GM12878 (cell line): Measurements from ENCODE around the gene AXL. TPM values are rescaled to one million over a fixed set of nuclear protein-coding genes. Genes with fewer than 3 reads are reported as not detected.

Experiments
- ATAC-seq: fragments of 200-7000 bp; cut with Tn5 transposase; 3 replicates; pipeline ENCODE4 v1.9.1; 2020; ENCODE audit warnings: mild to moderate bottlenecking, moderate library complexity
- BruUV-seq: library from RNA; stranded (reverse); fragments of 400-500 nt; replicated peaks from 2 replicates; lab custom pipeline; 2021; lab: Mats Ljungman, UMichigan
- CTCF ChIA-PET: fragments of 300-600 bp; sonication (Branson Sonifier 250); formaldehyde crosslinking; extraction: SDS; loops from one replicate; lab custom pipeline; 2021; ENCODE audit warnings: inconsistent platforms; lab: Yijun Ruan, JAX
- POLR2A ChIA-PET: fragments of 350-600 bp; formaldehyde crosslinking; extraction: SDS; loops from one replicate; lab custom pipeline; 2021; ENCODE audit warnings: inconsistent platforms; lab: Charles Lee
- RAD21 ChIA-PET: fragments of 300-600 bp; sonication (Branson Sonifier 250); formaldehyde crosslinking; loops from one replicate; lab custom pipeline; 2023; ENCODE audit warnings: antibody characterized with exemption; ENCODE audit not compliant: unreplicated experiment; lab: Charles Lee
- SMC1A ChIA-PET: fragments of 300-600 bp; sonication (Branson Sonifier 250); formaldehyde crosslinking; loops from one replicate; lab custom pipeline; 2023; ENCODE audit not compliant: unreplicated experiment, uncharacterized antibody; lab: Charles Lee
- DNase-seq: peaks from one replicate; pipeline ENCODE4 v3.0.0-alpha.2; 2011; ENCODE audit warnings: low read depth, low spot score
- FAIRE-seq: peaks from 3 replicates; lab custom pipeline; 2011; peaks lifted over from hg19 to GRCh38; lab: Jason Lieb, UNC
- H2AFZ ChIP-seq: 2 replicates; pipeline ENCODE4 v1.6.0; 2011; ENCODE audit warnings: low read depth, low read length, control low read depth; ENCODE audit not compliant: control insufficient read depth
- H3K27ac ChIP-seq: 2 replicates; pipeline ENCODE4 v1.5.1; 2011; ENCODE audit warnings: control low read depth; ENCODE audit not compliant: control insufficient read depth, insufficient read depth
- H3K27me3 ChIP-seq, 2 experiments: replicated peaks in 1 of 2; 2 replicates each; pipeline versions ENCODE4 v1.6.0 to v1.6.1; 2011; ENCODE audit warnings: low read length in 1 of 2; ENCODE audit not compliant: control insufficient read depth in 2 of 2, insufficient read depth in 2 of 2
- H3K36me3 ChIP-seq, 2 experiments: 2 replicates each; pipeline ENCODE4 v1.5.1; 2011; ENCODE audit warnings: low read length in 1 of 2; ENCODE audit not compliant: control insufficient read depth in 2 of 2, insufficient read depth in 2 of 2
- H3K4me1 ChIP-seq: 2 replicates; pipeline ENCODE4 v1.6.1; 2011; ENCODE audit warnings: mild to moderate bottlenecking, low read length, moderate library complexity, mixed read lengths; ENCODE audit not compliant: control insufficient read depth, insufficient read depth
- H3K4me2 ChIP-seq: 2 replicates; pipeline ENCODE4 v1.6.0; 2011; ENCODE audit warnings: control low read depth; ENCODE audit not compliant: control insufficient read depth, insufficient read depth
- H3K4me3 ChIP-seq: fragments of 200-600 bp; sonication (generic); 2 replicates; pipeline ENCODE4 v1.5.1; 2016
- H3K79me2 ChIP-seq: 2 replicates; pipeline ENCODE4 v1.6.0; 2011; ENCODE audit warnings: low read length; ENCODE audit not compliant: control insufficient read depth, insufficient read depth
- H3K9ac ChIP-seq: 2 replicates; pipeline ENCODE4 v1.8.0; 2011; ENCODE audit warnings: low read length, control low read depth, mixed read lengths; ENCODE audit not compliant: control insufficient read depth, insufficient read depth
- H3K9me3 ChIP-seq: replicated peaks from 3 replicates; pipeline ENCODE4 v1.5.1; 2011; ENCODE audit warnings: mild to moderate bottlenecking, low read length; ENCODE audit not compliant: control insufficient read depth, insufficient read depth
- H4K20me1 ChIP-seq: 2 replicates; pipeline ENCODE4 v1.6.0; 2011; ENCODE audit not compliant: control insufficient read depth, insufficient read depth
- BCL11A ChIP-seq: IDR thresholded peaks from 2 replicates; pipeline ENCODE4 v1.6.1; 2011; ENCODE audit warnings: low read depth, low read length
- ELK1 ChIP-seq: IDR thresholded peaks from 2 replicates; pipeline ENCODE4 v1.6.1; 2012; ENCODE audit warnings: low read depth, low read length, improper control_type of control experiment
- FOXM1 ChIP-seq: IDR thresholded peaks from 2 replicates; pipeline ENCODE4 v1.6.1; 2012; ENCODE audit warnings: low read depth, mild to moderate bottlenecking, inconsistent platforms, low read length, moderate library complexity
- LARP7 ChIP-seq: fragments of 450-650 bp; IDR thresholded peaks from 2 replicates; pipeline ENCODE4 v1.6.1; 2017; ENCODE audit warnings: mild to moderate bottlenecking
- MEF2A ChIP-seq: IDR thresholded peaks from 2 replicates; pipeline ENCODE4 v1.6.1; 2011; ENCODE audit warnings: low read depth, mild to moderate bottlenecking, low read length, moderate library complexity; ENCODE audit not compliant: insufficient read depth
- MEF2B ChIP-seq: fragments of 450-650 bp; IDR thresholded peaks from 2 replicates; pipeline ENCODE4 v1.6.1; 2018; ENCODE audit warnings: mild to moderate bottlenecking, moderate library complexity; ENCODE audit not compliant: partially characterized antibody, poor library complexity, severe bottlenecking
- MTA3 ChIP-seq: IDR thresholded peaks from 2 replicates; pipeline ENCODE4 v1.6.1; 2012; ENCODE audit warnings: low read length, inconsistent platforms, borderline replicate concordance
- NFYA ChIP-seq: IDR thresholded peaks from 2 replicates; pipeline ENCODE4 v1.6.1; 2011; ENCODE audit warnings: low read depth, mild to moderate bottlenecking, low read length, improper control_type of control experiment, borderline replicate concordance
- NR2C2 ChIP-seq: IDR thresholded peaks from 2 replicates; pipeline ENCODE4 v1.6.1; 2011; ENCODE audit warnings: borderline replicate concordance, low read depth; ENCODE audit not compliant: control insufficient read depth, insufficient read length
- NRF1 ChIP-seq: conservative IDR thresholded peaks from 2 replicates; pipeline ENCODE4 v1.6.1; 2011; ENCODE audit warnings: mild to moderate bottlenecking, low read depth, low read length, improper control_type of control experiment
- PAX8 ChIP-seq: fragments of 450-650 bp; IDR thresholded peaks from 2 replicates; pipeline ENCODE4 v1.6.1; 2017; ENCODE audit warnings: mild to moderate bottlenecking, moderate library complexity
- PBX3 ChIP-seq: IDR thresholded peaks from 2 replicates; pipeline ENCODE4 v1.6.1; 2011; ENCODE audit warnings: mild to moderate bottlenecking, low read depth, low read length, moderate library complexity; ENCODE audit not compliant: insufficient replicate concordance
- PML ChIP-seq: IDR thresholded peaks from 2 replicates; pipeline ENCODE4 v1.6.1; 2012; ENCODE audit warnings: low read length, inconsistent platforms
- SMAD5 ChIP-seq: IDR thresholded peaks from 2 replicates; pipeline ENCODE4 v1.6.1; 2016; ENCODE audit warnings: antibody characterized with exemption, low read depth
- SMC3 ChIP-seq: IDR thresholded peaks from 2 replicates; pipeline ENCODE4 v1.6.1; 2011; ENCODE audit warnings: low read length, improper control_type of control experiment, borderline replicate concordance
- SREBF2 ChIP-seq: IDR thresholded peaks from 2 replicates; pipeline ENCODE4 v1.6.1; 2012; ENCODE audit warnings: mild to moderate bottlenecking, low read length
- SUPT20H ChIP-seq: IDR thresholded peaks from 2 replicates; pipeline ENCODE4 v1.6.1; 2011; ENCODE audit warnings: low read depth, mild to moderate bottlenecking, low read length, moderate library complexity, borderline replicate concordance; ENCODE audit not compliant: control insufficient read depth
- WRNIP1 ChIP-seq: IDR thresholded peaks from 2 replicates; pipeline ENCODE4 v1.6.1; 2011; ENCODE audit warnings: low read depth, low read length, improper control_type of control experiment, borderline replicate concordance
- ZBED1 ChIP-seq: IDR thresholded peaks from 2 replicates; pipeline ENCODE4 v1.6.1; 2016; ENCODE audit warnings: borderline replicate concordance
- ZBTB11 ChIP-seq: fragments of 450-650 bp; formaldehyde crosslinking; IDR thresholded peaks from 2 replicates; pipeline ENCODE4 v1.5.0; 2022; ENCODE audit warnings: mild to moderate bottlenecking, missing genetic modification characterization
- WGBS: methylation state at CpG from one replicate; pipeline ENCODE4 v1.1.6; 2016; ENCODE audit warnings: low lambda C conversion rate; ENCODE audit not compliant: insufficient replicate concordance, insufficient coverage; ENCODE audit errors: missing lambda C conversion rate; 5-methylcytosine and 5-hydroxymethylcytosine counted together
- in situ Hi-C: fragments of 300-500 bp; cut with MboI; formaldehyde crosslinking; loops from 9 replicates; pipeline ENCODE4 v1.14.3; 2018; ENCODE audit warnings: mixed read lengths
- intact Hi-C: fragments of 100-400 bp; cut with micrococcal nuclease; formaldehyde crosslinking; loops from one replicate; pipeline ENCODE4 v1.14.2; 2022; ENCODE audit not compliant: unreplicated experiment
- polyA plus RNA-seq, 11 experiments: library from polyadenylated mRNA; depleted of rRNA in 4 of 11; unstranded in 6 of 11; stranded (reverse) in 5 of 11; fragments of >200 nt; fragmentation: Nextera tagmentation in 4 of 11; fragmentation: Illumina TruSeq in 1 of 11; extraction: Ambion mirVana in 4 of 11; extraction: Trizol in 1 of 11; gene quantifications; 1 replicate in 1 of 11; 2 replicates in 10 of 11; pipeline versions ENCODE4 v1.2.1 to v1.2.3, GENCODE V29; 2011 to 2016; ENCODE audit warnings: inconsistent platforms in 2 of 11, missing spikeins in 2 of 11, low read depth in 1 of 11
- total RNA-seq, 4 experiments: library from RNA; depleted of rRNA in 3 of 4; stranded (reverse); fragments of >200 nt in 3 of 4; fragmentation: Illumina TruSeq in 1 of 4; extraction: Trizol in 1 of 4; gene quantifications; 2 replicates each; pipeline versions ENCODE4 v1.2.1 to v1.2.3, GENCODE V29; 2013 to 2021

Gene AXL
- total and polyA plus RNA-seq, 10 of the 15 experiments (the other 5 are each of a cell fraction or from before 2014, with no cell fraction given), result under 0.01 to 0.33 (median 0.07) TPM; not detected in 4

- POLR2A ChIA-PET, result interaction anchor here (0.7 kb wide), 1 partner anchor 14 kb away, joined by 3 read pairs; no protein-coding TSS in a partner anchor
- Histone ChIP-seq H4K20me1 (no peaks in the 10 kb centered on the region), H3K4me1 (no peaks in the 10 kb centered on the region), H3K9ac (no peak overlapping the region), H3K4me3 (no peak overlapping the region), H3K4me2 (no peak overlapping the region), H3K79me2 (no peaks in the 10 kb centered on the region), H3K27ac (no peak overlapping the region), H3K27me3 (peaks cover 0 to 1% of the 10 kb centered on the region in 2 experiments; a peak in 1 of 4 replicates), H3K9me3 (no peaks in the 10 kb centered on the region), H2AFZ (no peak overlapping the region), H3K36me3 (no peaks in the 10 kb centered on the region)
- no peak for FAIRE-seq
- SMC1A ChIA-PET, result no interaction called here
- TF ChIP-seq ZBTB11, result no peak
- TF ChIP-seq MEF2B, result no peak
- no peak for TF ChIP-seq SREBF2
- TF ChIP-seq WRNIP1, result no peak
- TF ChIP-seq ZBED1, result no peak
- no peak for TF ChIP-seq BCL11A
- no peak for TF ChIP-seq MEF2A
- no peak for TF ChIP-seq NFYA
- TF ChIP-seq SUPT20H, result no peak
- no peak for TF ChIP-seq NR2C2
- no peak for TF ChIP-seq PML
- no peak for TF ChIP-seq LARP7
- no peak for TF ChIP-seq SMC3
- TF ChIP-seq PAX8, result no peak
- TF ChIP-seq ELK1, result no peak
- no peak for TF ChIP-seq FOXM1
- TF ChIP-seq MTA3, result no peak
- no peak for TF ChIP-seq NRF1
- TF ChIP-seq PBX3, result no peak
- no peak for TF ChIP-seq SMAD5
- RAD21 ChIA-PET, result no interaction called here
- ATAC-seq, result no peak
- no TSS peak for BruUV-seq
- CTCF ChIA-PET, result interaction anchor here (0.5 kb wide), 1 partner anchor 46 kb away, joined by 3 read pairs; no protein-coding TSS in a partner anchor
- in situ Hi-C loops (no loop called here), intact Hi-C loops (no loop called here)
- no peak for DNase-seq
- WGBS, result 51% methylated on average over 8 of the region's 9 CpGs
Observed at GRCh38 chr19:41249707-41250423, 30.8 kb downstream of the AXL start.
